Stimulated activated CD4-positive, alpha-beta T cell treated with anti-CD3 and anti-CD28 coated beads, Interleukin-4, amount 100 ng/mL, for 4 hours (primary cell): Measurements from ENCODE around the gene PLP2.

Source experiments
- DNase-seq, 2 experiments: peaks; one replicate each; pipeline ENCODE4 v3.0.0-alpha.2; 2020

Gene PLP2

DNA sequence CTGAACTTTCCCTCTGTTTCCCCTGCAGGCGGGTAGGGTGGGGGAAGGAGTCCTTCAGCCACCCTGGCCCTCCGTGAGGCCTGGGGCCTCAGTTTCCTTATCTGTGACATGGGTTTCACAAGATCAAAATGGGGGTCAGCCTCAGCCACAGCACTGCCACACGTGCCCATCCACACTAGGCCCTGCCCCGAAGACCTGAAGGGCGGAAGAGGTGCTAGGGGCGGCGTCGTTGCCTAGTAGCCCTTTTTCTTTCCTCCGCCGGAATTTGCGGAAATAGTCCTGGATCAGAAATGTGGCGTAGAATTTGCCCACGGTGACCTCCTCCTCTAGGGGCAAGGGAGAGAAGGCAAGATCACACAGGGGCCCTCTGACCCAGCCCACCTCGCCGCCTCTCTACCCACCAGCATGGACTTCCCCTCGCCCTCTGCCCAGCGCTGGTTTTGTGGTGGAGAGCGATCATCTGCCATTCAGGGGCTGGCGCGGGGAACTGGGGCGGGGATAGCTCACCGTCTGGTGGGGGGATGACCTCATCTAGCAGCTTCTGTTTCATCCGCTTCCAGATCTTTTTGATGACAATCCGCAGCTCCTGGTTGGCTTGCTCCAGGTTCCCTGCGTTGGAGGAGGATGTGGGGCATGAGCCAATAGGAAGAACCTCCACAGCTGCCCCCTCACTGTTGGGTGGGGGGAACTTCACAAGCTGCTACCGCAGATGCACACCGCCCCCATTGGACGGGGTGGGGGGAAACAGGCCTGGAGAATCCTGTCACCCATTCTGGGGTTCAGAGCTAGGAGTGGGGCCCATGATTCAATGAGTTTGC lies 37.9 kb downstream of the PLP2 start:
- no peak for DNase-seq

DNA sequence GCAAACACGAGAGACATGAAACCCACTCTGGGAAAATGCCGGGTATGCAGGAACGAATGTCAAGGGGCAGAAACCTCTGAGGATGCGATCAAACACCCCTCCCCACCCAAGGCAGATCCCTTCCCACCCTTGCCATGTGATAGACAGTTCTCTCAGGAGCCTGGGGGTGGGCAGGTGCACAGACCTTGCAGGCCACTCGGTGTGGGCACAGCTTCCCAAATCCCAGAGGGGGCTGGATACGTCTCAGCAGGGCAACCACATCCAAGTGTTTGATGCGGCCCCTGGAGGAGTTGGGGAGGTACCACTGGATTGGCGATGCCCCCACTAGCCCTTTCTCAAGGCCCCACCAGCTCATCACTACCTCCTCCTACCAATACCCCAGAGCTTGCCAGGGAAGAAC lies 38.7 kb downstream of the PLP2 start:
- no peak for DNase-seq

DNA sequence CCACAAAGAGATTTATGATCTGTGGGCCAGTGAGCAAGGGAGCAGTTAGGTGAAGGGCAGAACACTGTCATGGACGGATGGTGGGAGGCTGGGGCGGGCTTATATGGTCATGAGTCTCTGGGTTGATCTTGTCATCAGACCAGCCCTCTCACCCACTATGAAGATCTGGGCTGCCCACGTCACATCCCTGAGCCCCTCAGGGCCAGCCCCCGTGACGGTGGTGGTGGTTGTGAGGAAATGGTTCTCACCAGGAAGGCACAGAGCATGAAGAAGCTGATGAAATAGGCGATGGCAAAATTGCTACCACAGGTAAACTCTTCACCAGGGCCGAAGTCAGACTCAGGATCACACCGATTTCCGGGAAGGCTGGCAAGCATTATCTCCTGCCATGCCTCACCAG lies 39.4 kb downstream of the PLP2 start:
- DNase-seq = no peak

DNA sequence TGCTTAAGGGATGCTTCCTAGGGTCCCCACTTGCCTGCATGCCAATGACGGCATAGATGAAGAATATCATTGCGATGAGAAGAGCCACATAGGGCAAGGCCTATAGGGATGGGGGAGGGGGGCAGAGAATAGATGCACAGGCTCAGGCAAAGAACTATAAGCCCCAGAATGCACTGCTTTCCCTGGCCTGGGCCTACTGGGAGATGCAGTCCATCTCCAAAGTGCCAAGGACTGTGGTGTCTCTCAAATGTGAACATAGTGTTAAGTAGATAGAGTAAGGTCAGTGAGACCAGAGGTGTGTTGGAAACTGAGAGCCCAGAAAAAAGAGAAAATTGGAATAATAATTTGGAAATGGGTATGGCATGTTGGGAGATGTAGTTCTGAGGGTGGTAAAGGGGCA lies 40.5 kb downstream of the PLP2 start:
- DNase-seq = no peak

DNA sequence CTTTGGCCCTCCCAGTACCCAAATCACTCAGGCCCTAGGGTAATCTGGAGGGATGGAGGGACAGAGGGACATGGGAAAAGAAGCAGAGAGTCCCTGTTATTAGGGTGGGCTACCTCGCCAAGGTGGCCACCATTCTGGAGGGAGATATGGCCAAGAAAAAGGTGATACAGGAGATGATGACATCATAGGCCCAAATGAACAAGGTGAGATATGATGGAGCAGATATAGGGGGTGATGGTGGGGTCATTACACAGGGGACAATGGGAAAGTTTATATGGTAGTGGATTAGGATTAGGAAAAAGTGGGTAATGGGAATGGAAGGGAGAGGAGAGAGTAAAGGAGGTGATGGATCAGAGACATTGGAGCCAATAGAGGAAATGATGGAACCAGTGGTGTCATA lies 41.2 kb downstream of the PLP2 start:
- no peak for DNase-seq

DNA sequence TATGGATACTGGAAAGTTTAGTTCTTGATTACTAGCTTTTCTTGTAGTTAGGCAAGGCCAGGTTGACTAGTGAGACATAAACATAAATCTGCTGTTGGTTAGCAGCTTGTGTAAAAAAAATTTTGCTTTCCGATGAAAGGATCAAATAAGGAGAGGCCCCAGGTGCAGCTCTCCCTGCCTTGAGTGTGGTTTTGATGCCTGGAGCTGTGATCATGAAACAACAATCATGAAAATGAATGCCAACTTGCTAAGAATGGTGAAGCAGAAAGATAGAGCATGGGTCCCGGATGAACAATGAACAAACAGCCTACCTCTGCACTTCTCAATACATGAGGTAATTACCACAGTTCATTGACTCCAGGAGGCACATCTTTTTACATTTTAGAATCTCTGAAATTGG lies 42.7 kb downstream of the PLP2 start:
- no peak for DNase-seq

DNA sequence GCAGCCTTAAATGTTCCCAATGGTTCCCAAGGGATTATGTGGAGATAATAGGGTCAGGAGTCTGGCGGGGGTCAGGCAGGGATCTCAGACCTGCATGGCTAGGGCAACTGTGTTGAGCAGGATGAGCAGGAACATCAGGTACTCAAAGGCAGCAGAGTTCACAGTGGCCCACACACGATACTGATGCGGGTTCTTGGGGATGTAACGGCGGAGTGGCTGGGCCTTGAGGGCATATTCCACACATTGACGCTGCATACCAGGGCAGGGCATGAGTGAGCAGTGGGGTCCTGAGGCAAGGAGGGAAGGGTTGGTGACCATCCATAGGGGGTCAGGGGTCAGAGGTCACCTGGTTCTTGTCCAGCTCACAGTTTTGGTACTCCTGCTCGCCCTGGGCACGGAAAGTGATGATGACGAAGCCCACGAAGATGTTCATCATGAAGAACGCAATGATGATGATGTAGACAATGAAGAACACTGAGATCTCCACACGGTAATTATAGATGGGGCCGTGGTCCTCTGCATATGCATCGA lies 43.4 kb downstream of the PLP2 start:
- no peak for DNase-seq

DNA sequence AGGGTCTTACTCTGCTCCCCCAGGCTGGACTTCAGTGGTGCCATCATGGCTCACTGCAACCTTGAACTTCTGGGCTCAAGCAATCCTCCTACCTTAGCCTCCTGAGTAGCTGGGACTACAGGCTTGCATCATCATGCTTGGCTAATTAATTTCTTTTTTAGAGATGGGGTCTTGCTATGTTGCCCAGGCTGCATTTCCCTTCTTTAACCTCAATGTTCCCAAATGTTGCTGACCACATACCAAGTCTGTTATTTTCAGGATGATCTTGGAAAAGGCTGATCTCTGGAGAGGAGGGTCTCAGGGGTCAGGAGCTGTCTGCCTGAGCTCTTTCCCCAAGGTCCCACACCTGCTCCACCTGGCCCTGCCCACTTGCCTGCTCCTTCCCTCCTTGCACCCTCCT lies 48.4 kb downstream of the PLP2 start:
- no peak for DNase-seq

DNA sequence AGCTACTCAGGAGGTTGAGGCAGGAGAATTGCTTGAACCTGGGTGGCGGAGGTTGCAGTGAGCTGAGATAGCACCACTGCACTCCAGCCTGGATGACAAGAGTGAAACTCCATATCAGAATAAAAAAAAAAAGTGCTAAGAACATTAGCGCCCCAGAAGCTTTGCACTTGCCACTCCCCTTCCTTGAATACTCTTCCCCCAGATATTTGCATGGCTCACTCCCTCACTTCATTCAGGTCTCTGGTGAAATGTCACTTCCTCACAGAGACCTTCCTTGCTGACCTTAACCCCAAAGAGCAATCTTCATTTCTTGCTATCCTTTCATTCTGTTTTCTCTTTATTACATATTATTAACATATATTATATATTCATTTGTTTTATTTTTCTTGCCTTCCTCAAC lies 50.2 kb downstream of the PLP2 start:
- DNase-seq = no peak
